GM10266 (cell line): ENCODE data around the gene DERL3.
"Not testable (repeated sequence)": the region's sequence is repeated elsewhere in the genome, so short reads cannot be mapped to it uniquely, and the experiment has no call there.

Experiments
- DNase-seq: peaks from one replicate; pipeline ENCODE4 v3.0.0; 2012; ENCODE audit errors: extremely low spot score
- CTCF ChIP-seq: IDR thresholded peaks from 2 replicates; pipeline ENCODE4 v1.5.1; 2012; ENCODE audit warnings: mild to moderate bottlenecking, low read depth; ENCODE audit not compliant: control insufficient read depth, insufficient read depth; ENCODE audit errors: missing control alignments

DERL3 gene

GRCh38 chr22:23874871-23875270 lies 36.1 kb upstream of the DERL3 start:
- no peak for DNase-seq
- no peak for TF ChIP-seq CTCF

- TF ChIP-seq CTCF = no peak
- no peak for DNase-seq
Measured at GRCh38 chr22:23868580-23868979, 29.8 kb upstream of the DERL3 start.

GRCh38 chr22:23864499-23865154 lies 25.8 kb upstream of the DERL3 start:
- DNase-seq = not testable (repeated sequence)

GRCh38 chr22:23862103-23862502 lies 23.3 kb upstream of the DERL3 start:
- DNase-seq = peak; percentile 69
- peak; percentile 77 for TF ChIP-seq CTCF

- not testable (repeated sequence) for DNase-seq
Measured at GRCh38 chr22:23860187-23860586, 21.4 kb upstream of the DERL3 start.

GRCh38 chr22:23859201-23859600 lies 20.4 kb upstream of the DERL3 start:
- no peak for DNase-seq
- TF ChIP-seq CTCF = no peak

GRCh38 chr22:23858484-23858815 lies 19.6 kb upstream of the DERL3 start:
- no peak for DNase-seq
- TF ChIP-seq CTCF = no peak

GRCh38 chr22:23857606-23858483 lies 19.0 kb upstream of the DERL3 start, which contains the start of gene SLC2A11:
Gene SLC2A11 (plus strand): TSS chr22:23857875. CDS start chr22:23858000, 125 bp downstream.
- TF ChIP-seq CTCF = peak; percentile 9
- peak; percentile 97 for DNase-seq
